T-helper 17 cell (primary cell): ENCODE measurements around the gene PTPN23. TPM values are rescaled to one million over a fixed set of nuclear protein-coding genes. Genes with fewer than 3 reads are reported as not detected.

Experiments used
- ATAC-seq: fragments of 150-1000 bp; cut with Tn5 transposase; 2 replicates; pipeline ENCODE4 v1.10.0; 2021; ENCODE audit warnings: mild to moderate bottlenecking, moderate library complexity
- DNase-seq, 3 donors: peaks; one replicate each; pipeline versions ENCODE4 v3.0.0 to v3.0.0-alpha.2; 2020 to 2021
- H3K9me3 ChIP-seq: one replicate; pipeline ENCODE4 v1.7.0; 2013; ENCODE audit warnings: low read length, mild to moderate bottlenecking; ENCODE audit not compliant: control insufficient read depth, poor library complexity, severe bottlenecking
- H3K27ac Mint-ChIP-seq: one replicate; pipeline ENCODE4 v1.8.0; 2022; ENCODE audit warnings: mild to moderate bottlenecking, moderate library complexity, mixed read lengths
- H3K27me3 Mint-ChIP-seq: one replicate; pipeline ENCODE4 v1.8.0; 2022; ENCODE audit warnings: mixed read lengths
- H3K36me3 Mint-ChIP-seq: one replicate; pipeline ENCODE4 v1.8.0; 2022; ENCODE audit warnings: low read depth, mixed read lengths
- H3K4me1 Mint-ChIP-seq: one replicate; pipeline ENCODE4 v1.8.0; 2022; ENCODE audit warnings: mild to moderate bottlenecking, mixed read lengths
- H3K4me3 Mint-ChIP-seq: one replicate; pipeline ENCODE4 v1.8.0; 2022; ENCODE audit warnings: mild to moderate bottlenecking, moderate library complexity, mixed read lengths
- total RNA-seq, 4 donors: library from RNA in 2 of 4; stranded (reverse) in 2 of 4; gene quantifications; one replicate each; pipeline ENCODE4 v1.2.3 and lab custom pipeline; 2022 to 2026

The PTPN23 gene
- total RNA-seq, 2 donors from 2014 or later, result 36.8 to 38.6 TPM

DNA sequence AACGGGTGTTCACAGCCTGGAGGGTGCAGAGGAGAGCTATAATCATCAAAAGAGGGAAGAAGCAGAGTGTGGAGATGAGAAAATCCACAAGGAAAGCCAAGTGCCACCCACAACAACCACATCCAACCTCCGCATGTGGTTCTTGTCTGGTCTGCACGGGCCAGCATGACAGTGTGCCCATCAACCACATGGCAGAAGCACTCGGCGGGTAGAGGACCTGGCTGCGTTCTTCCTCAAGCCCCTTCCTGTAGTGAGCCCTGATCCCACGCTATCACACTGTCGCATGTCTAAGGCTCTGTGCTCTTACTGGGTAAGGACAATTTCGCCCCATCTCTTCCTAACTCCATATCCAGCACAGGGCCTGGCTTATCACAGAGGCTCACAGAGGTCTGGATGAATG is 41.9 kb downstream of the PTPN23 start:
- Mint-ChIP-seq H3K4me3 (no peak overlapping the region), H3K27ac (peak overlapping the region; percentile 94)
- ATAC-seq, result no peak

DNA sequence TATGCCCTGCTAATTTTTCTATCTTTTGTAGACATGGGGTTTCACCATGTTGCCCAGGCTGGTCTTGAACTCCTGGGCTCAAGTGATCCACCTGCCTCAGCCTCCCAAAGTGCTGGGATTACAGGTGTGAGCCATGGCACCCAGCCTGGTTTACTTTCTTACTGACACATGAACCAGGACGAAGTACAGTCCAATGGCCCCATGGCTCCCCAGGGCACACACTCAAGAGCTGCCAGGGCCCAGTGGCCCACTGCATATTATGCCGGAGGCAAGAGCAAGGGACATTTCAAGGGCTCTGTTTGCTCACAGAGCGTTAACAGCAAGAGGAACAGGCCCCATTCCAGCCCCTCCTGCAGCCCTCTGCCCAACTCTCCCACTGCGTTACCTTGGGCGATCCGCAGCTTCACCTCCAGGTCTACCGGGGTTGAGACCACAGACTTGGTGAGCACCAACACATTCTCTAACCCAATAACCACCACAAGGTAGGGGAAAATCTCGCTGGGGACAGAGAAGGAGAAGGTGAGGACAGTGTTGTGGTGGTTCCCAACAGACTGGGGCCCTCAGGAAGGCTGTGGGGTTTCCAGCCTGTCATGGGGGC is 42.8 kb downstream of the PTPN23 start:
- peaks cover 11% of the 10 kb centered on the region for H3K4me1 Mint-ChIP-seq
- H3K36me3 Mint-ChIP-seq, result peaks cover 5% of the 10 kb centered on the region
- no peak overlapping the region for H3K27ac Mint-ChIP-seq
- H3K9me3 ChIP-seq, result no peaks in the 10 kb centered on the region
- ATAC-seq (no peak), DNase-seq (no peak)
- no peak overlapping the region for H3K4me3 Mint-ChIP-seq
- H3K27me3 Mint-ChIP-seq, result no peaks in the 10 kb centered on the region

More for the DNA sequence above, 41.9 kb downstream of the PTPN23 start:
- Mint-ChIP-seq H3K36me3 (peaks cover 5% of the 10 kb centered on the region), H3K4me1 (peaks cover 11% of the 10 kb centered on the region), H3K27me3 (no peaks in the 10 kb centered on the region)
- DNase-seq, result no peak
- no peaks in the 10 kb centered on the region for H3K9me3 ChIP-seq

DNA sequence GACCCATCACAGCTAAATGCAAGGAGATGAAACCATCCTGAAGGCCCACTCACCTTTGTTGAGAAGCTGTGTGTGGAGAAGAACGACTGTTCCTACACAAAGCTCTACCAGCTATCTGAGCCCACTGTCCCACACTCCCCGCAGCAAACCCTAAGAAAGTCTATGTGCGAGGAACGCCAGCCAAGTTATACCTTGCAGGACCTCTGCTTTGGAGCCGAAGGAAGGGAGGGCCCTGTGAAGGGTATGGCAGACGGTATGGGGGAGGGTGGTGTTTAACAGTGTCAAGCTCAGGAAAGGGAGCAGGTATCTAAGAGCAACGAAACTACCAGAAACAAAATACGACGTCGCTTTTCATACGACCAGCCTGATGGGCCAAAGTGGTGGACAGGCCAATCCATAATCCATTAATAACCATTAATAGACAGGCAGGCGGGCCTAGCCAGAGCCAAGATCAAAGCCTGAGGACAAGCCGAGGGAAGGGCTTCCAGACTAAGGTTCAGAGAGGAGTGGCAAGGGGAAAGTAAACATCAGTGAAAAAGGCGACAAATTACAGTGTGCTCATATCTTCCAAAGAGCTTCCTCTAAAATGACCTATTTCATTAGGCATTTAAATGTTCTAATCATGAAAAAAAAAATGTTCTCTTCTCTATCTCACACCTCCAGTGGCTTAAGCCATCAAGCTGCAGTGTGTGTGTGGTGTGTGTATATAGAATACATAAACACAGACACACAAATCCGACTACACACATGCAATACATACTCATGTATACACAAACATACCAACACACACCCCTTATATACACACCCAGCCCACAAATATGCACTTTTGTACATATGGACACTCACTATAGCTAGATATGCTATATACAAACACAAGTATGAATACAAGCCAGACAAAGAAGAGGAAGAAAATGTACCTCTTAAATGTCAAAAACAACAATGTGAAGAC is 43.9 kb downstream of the PTPN23 start:
- no peak for ATAC-seq
- H3K27ac Mint-ChIP-seq, result peak overlapping the region; percentile 39
- no peaks in the 10 kb centered on the region for H3K9me3 ChIP-seq
- no peak for DNase-seq
- H3K4me3 Mint-ChIP-seq, result no peak overlapping the region
- H3K27me3 Mint-ChIP-seq, result no peaks in the 10 kb centered on the region
- peaks cover 9% of the 10 kb centered on the region for H3K4me1 Mint-ChIP-seq
- peaks cover 5% of the 10 kb centered on the region for H3K36me3 Mint-ChIP-seq

DNA sequence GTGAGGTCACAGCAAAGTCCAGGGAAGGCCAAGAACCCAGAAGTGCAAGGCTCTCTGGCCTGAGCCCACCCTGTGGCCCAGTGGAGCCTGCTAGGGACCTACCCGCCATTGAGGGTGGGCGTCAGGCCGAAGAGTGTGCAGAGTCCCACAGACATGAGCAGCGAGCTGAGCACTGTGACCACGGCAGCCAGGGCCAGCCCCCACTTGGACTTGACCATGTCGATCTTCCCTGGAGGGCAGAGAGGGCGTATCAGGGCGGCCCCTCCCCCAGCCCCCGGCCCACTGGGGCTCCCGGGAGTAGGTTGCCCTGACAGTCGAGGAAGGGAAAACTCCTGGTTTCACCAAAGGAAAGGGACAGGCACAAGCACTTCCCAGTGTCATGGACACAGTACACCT is 44.6 kb downstream of the PTPN23 start:
- H3K4me1 Mint-ChIP-seq, result peaks cover 13% of the 10 kb centered on the region
- H3K27ac Mint-ChIP-seq, result peak overlapping the region; percentile 39
- DNase-seq (no peak), ATAC-seq (no peak)
- no peaks in the 10 kb centered on the region for H3K27me3 Mint-ChIP-seq
- H3K4me3 Mint-ChIP-seq, result no peak overlapping the region
- peaks cover 5% of the 10 kb centered on the region for H3K36me3 Mint-ChIP-seq
- no peaks in the 10 kb centered on the region for H3K9me3 ChIP-seq

DNA sequence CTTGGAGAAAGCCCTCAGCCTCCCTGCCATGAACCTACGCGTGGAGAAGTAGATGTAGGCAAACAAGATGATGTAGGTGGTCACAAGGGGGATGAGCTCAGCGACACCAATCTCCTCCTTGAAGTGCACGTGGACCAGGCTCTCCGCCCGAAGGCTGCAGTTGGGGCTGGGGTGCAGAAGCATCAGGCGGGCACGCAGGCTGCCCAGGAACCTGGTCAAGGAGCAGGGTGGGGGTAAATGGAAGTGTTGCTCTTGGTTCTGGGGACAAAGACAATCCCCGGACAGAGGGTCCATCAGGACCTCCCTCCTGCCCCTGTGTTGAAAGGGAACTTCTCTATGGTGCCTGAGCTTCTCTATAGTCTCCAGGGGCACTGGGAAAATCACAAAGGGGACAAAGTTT is 45.1 kb downstream of the PTPN23 start:
- Mint-ChIP-seq H3K4me3 (no peak overlapping the region), H3K27me3 (no peaks in the 10 kb centered on the region), H3K36me3 (peaks cover 5% of the 10 kb centered on the region), H3K27ac (no peak overlapping the region), H3K4me1 (peaks cover 13% of the 10 kb centered on the region)
- no peak for ATAC-seq
- H3K9me3 ChIP-seq, result no peaks in the 10 kb centered on the region
- no peak for DNase-seq

- DNase-seq, result no peak
- Mint-ChIP-seq H3K4me3 (no peak overlapping the region), H3K27ac (no peak overlapping the region), H3K27me3 (no peaks in the 10 kb centered on the region), H3K36me3 (peaks cover 5% of the 10 kb centered on the region), H3K4me1 (peaks cover 9% of the 10 kb centered on the region)
- no peak for ATAC-seq
- H3K9me3 ChIP-seq, result no peaks in the 10 kb centered on the region
These were observed 47.0 kb downstream of the PTPN23 start for GRCh38 chr3:47427866-47428265.

GRCh38 chr3:47428662-47429061 is 47.8 kb downstream of the PTPN23 start:
- peaks cover 10% of the 10 kb centered on the region for H3K4me1 Mint-ChIP-seq
- H3K9me3 ChIP-seq, result no peaks in the 10 kb centered on the region
- no peaks in the 10 kb centered on the region for H3K27me3 Mint-ChIP-seq
- H3K4me3 Mint-ChIP-seq, result no peak overlapping the region
- ATAC-seq (no peak), DNase-seq (no peak)
- peak overlapping the region; percentile 89 for H3K27ac Mint-ChIP-seq
- H3K36me3 Mint-ChIP-seq, result peaks cover 8% of the 10 kb centered on the region

DNA sequence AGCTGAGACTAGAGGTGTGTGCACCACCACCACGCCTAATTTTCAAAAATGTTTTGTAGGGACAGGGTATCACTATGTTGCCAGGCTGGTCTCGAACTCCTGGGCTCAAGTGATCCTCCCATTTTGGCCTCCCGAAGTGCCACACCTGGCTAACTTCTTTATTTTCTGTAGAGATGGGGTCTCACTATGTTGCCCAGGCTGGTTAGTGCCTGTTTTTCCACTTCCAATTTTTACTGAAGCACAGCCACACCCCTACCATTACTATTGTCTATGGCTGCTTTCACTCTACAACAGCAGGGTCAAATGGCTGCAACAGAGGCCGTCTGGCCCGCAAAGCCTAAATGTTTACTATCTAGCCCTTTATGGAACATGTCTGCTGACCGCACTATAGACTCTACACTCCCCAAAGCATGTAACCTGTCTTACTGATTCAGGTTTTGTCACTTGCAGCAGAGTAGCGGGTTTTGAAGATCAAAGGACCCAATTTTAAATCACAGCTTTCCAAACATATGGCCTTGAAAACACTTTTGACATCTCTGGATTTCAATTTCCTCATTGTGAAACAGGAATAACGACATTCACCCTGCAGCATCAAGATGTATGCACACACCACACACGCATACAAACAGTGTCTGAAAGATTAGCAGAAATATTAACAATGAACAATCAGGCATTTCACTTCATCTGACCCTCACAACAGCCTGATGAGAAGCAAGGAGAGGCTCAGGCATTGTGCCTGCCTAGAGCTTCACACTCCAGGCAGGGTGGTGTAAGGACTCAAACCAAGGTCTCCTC is 48.9 kb downstream of the PTPN23 start:
- peak overlapping the region; percentile 89 for H3K27ac Mint-ChIP-seq
- no peak for DNase-seq
- peaks cover 10% of the 10 kb centered on the region for H3K4me1 Mint-ChIP-seq
- no peaks in the 10 kb centered on the region for H3K9me3 ChIP-seq
- no peak overlapping the region for H3K4me3 Mint-ChIP-seq
- ATAC-seq, result no peak
- peaks cover 8% of the 10 kb centered on the region for H3K36me3 Mint-ChIP-seq
- H3K27me3 Mint-ChIP-seq, result no peaks in the 10 kb centered on the region

DNA sequence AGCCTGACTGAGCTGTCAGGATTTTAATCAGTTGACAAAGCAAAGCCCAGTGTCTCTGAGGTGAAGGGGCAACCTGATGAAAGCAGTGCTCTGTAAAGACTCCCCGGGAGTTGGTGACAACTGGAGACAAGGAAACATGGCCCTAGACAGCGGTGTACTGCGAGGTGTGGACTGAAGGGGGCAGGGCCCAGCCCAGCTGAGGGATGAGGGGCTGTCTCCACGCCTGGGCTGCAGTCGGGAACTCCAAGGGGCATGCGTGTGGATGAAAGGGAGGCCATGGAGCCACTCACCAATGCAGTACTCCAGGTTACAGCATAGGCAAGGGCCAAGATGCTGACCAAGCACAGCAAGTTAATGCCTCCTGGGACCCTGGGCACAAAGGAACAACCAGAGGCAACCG is 49.8 kb downstream of the PTPN23 start:
- peaks cover 5% of the 10 kb centered on the region for H3K36me3 Mint-ChIP-seq
- ATAC-seq, result no peak
- no peak for DNase-seq
- no peaks in the 10 kb centered on the region for H3K9me3 ChIP-seq
- no peaks in the 10 kb centered on the region for H3K27me3 Mint-ChIP-seq
- H3K4me3 Mint-ChIP-seq, result no peak overlapping the region
- H3K4me1 Mint-ChIP-seq, result peaks cover 8% of the 10 kb centered on the region
- H3K27ac Mint-ChIP-seq, result peak overlapping the region; percentile 89

GRCh38 chr3:47431225-47431624 is 50.4 kb downstream of the PTPN23 start:
- H3K36me3 Mint-ChIP-seq, result peaks cover 5% of the 10 kb centered on the region
- no peak for DNase-seq
- peaks cover 8% of the 10 kb centered on the region for H3K4me1 Mint-ChIP-seq
- no peaks in the 10 kb centered on the region for H3K27me3 Mint-ChIP-seq
- no peaks in the 10 kb centered on the region for H3K9me3 ChIP-seq
- no peak overlapping the region for H3K4me3 Mint-ChIP-seq
- no peak for ATAC-seq
- peak overlapping the region; percentile 89 for H3K27ac Mint-ChIP-seq

GRCh38 chr3:47432673-47433072 is 51.9 kb downstream of the PTPN23 start:
- Mint-ChIP-seq H3K4me3 (no peak overlapping the region), H3K27ac (peak overlapping the region; percentile 60), H3K4me1 (peaks cover 8% of the 10 kb centered on the region), H3K36me3 (peaks cover 5% of the 10 kb centered on the region), H3K27me3 (no peaks in the 10 kb centered on the region)
- ATAC-seq, result no peak
- DNase-seq, result no peak
- no peaks in the 10 kb centered on the region for H3K9me3 ChIP-seq

GRCh38 chr3:47433796-47434195 is 53.0 kb downstream of the PTPN23 start:
- no peaks in the 10 kb centered on the region for H3K27me3 Mint-ChIP-seq
- H3K27ac Mint-ChIP-seq, result peak overlapping the region; percentile 60
- no peak for DNase-seq
- H3K36me3 Mint-ChIP-seq, result peaks cover 5% of the 10 kb centered on the region
- peaks cover 8% of the 10 kb centered on the region for H3K4me1 Mint-ChIP-seq
- ATAC-seq, result no peak
- no peaks in the 10 kb centered on the region for H3K9me3 ChIP-seq
- no peak overlapping the region for H3K4me3 Mint-ChIP-seq

- Mint-ChIP-seq H3K27ac (no peak overlapping the region), H3K4me1 (peaks cover 7% of the 10 kb centered on the region), H3K36me3 (peaks cover 3% of the 10 kb centered on the region), H3K4me3 (no peak overlapping the region), H3K27me3 (no peaks in the 10 kb centered on the region)
- H3K9me3 ChIP-seq, result no peaks in the 10 kb centered on the region
- DNase-seq, result no peak
- ATAC-seq, result no peak
These were observed 54.0 kb downstream of the PTPN23 start for GRCh38 chr3:47434849-47435248.
